HG02642 (cell line): ENCODE measurements around the gene VTCN1.
"Not testable (repeated sequence)": the region's sequence is repeated elsewhere in the genome, so short reads cannot be mapped to it uniquely, and the experiment has no call there.

Experiments used
- ATAC-seq: cut with Tn5 transposase; IDR thresholded peaks from one replicate; pipeline ENCODE4 v1.9.1; 2021; ENCODE audit warnings: mild to moderate bottlenecking; ENCODE audit not compliant: unreplicated experiment, poor library complexity

VTCN1 gene, protein sequence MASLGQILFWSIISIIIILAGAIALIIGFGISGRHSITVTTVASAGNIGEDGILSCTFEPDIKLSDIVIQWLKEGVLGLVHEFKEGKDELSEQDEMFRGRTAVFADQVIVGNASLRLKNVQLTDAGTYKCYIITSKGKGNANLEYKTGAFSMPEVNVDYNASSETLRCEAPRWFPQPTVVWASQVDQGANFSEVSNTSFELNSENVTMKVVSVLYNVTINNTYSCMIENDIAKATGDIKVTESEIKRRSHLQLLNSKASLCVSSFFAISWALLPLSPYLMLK

DNA sequence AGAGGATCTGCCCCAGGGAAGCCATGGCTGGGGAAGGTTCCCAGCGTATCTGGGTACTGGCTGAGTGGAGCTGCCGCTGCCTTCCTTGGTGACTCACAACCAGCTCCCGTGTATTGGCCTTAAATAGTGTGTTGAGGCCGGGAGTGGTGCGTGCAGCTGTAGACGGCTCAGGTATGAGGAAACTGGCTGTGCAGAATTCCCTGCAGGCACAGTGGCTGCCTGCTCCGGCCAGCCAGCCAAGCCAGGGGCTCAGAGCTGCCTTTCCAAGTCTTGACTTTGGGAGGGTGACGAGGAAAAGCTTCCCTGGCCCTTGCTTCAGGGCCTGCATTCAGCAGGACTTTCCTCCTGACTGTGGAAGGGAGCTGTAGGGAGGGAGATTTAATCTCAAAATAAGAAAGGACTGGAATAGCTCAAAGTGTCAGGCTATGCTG, at the start of gene VTCN1:
VTCN1 (minus strand) TSS at position 97 of the 431 bp plus-strand sequence; CDS start at position 25, 72 bp downstream.
- ATAC-seq, result no peak

- ATAC-seq, result no peak
Measured at GRCh38 chr1:117258791-117259190, 48.1 kb upstream of the VTCN1 start.

DNA sequence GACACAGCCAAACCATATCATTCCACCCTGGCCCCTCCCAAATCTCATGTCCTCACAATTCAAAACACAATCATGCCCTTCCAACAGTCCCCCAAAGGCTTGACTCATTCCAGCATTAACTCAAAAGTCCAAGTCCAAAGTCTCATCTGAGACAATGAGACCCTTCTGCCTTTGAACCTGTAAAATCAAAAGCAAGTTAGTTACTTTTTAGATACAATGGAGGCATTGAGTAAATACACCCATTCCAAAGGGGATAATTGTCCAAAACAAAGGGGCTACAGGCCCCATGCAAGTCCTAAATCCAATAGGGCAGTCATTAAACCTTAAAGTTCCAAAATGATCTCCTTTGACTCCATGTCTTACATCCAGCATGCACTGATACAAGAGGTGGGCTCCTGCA, 47.3 kb upstream of the VTCN1 start:
- ATAC-seq, result not testable (repeated sequence)

DNA sequence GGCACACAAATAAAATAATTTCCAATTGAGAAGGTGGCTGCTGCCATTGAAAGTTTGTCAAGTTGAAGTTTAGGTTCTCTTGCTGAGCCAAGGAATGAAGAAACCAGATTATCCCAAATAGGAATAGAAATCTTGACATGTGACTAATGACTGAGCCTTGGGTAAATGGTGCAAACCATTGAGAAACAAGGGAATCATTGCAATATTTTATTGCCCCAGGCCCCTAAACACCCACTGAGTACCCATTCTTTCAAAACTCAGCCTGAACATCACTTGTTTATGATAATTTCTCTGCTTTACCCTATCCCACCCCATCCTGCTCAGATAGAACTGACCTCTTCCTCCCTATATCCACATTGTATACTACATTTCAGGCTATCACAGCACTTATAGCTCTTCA, 46.6 kb upstream of the VTCN1 start:
- no peak for ATAC-seq

DNA sequence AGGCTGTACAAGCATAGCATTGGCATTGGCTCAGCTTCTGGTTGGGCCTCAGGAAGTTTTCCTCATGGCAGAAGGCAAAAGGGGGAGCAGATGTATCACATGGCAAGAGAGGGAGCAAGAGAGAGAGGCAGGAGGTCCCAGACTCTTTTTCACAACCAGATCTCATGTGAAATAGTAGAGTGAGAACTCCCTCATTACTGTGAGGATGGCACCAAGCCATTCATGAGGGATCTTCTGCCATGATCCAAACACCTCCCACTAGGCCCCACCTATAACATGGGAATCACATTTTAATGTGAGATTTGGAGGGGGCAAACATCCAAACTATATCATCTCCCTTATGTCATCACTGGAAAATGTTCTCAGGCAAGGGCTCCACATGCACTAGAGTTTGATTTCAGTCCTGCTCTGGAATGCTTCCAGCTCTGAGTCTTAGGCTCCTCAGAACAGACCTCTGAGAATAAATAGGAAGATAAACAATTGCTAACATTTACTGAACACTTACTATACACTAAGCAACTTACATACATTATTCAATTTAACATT, 39.4 kb upstream of the VTCN1 start:
- no peak for ATAC-seq

DNA sequence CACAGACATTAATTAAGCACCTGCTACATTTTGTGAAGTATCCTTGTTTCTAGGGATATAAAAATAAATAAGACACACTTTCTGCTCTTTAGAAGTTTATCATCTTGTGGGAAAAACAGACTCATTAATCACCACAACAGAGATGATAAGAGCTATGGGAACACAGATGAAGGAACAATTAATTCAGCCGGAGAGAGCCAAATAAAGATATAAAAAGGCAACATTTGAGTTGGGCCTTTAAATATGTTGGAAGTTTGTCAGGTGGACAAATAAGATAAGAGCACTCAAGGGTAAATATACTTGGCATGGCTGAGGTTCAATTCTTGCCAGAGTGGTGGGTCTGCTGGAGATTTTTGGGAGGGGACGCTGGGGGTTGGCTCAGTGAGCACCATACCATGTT, 34.2 kb upstream of the VTCN1 start:
- ATAC-seq, result no peak

DNA sequence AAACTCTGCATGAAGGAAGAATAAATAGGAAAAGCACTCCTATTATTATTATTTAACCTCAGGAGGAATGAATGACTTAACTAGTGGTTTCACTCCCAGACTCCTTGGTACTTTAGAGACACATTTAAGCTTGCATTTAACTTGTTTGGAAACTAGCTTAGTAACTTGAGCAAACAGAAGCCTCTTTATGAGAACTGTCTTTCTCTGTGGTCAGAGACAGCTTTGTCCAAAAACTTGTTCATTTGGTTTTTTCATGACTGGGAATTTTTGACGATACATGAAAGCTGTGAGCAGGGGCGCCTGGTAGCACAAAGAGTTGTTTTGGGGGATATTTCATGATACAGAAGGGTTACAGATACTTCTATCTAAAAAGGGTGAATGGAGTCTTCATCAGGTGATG, 33.6 kb upstream of the VTCN1 start:
- no peak for ATAC-seq

- ATAC-seq, result no peak
Measured at GRCh38 chr1:117241512-117241911, 30.8 kb upstream of the VTCN1 start.

DNA sequence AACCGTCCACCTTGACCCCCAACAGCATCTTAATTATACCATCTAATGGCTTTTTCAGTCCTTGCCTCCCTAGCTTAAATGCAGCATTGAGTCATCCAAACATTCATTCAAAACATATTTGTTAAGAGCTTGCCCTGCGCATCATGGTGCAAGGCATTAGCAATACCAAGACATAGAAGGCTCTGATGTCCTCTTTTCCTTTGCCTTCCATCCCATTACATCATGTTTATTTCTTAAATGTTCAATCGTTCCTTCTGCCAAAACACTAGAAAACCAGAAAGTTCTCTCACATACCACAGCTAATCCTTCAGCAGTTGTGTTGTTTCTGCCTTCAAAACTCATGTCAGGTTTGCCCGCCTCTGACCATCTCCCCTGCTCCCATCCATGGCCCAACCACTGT, 29.8 kb upstream of the VTCN1 start:
- no peak for ATAC-seq

DNA sequence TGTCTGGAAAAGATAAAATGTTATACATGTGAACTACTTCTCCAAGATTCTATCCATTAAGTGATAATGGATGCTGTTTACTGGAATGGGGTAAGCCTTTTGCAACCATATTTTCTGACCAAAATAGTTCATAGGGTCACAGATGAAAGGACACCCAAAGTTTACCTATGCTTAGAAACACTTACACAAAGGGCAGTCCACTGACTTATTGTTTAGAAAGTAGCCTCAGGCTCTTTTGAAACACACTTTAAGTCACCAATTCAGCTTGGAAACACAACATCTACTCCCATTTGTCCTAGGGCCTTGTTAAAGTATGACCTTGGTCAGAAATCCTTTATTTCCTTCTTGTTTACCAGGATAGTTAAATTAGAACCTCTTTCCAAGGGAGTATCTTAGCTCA, 28.7 kb upstream of the VTCN1 start:
- no peak for ATAC-seq

- ATAC-seq, result no peak
Measured at GRCh38 chr1:117237726-117238381, 27.1 kb upstream of the VTCN1 start.

- ATAC-seq, result no peak
Measured at GRCh38 chr1:117235863-117236465, 25.2 kb upstream of the VTCN1 start.

DNA sequence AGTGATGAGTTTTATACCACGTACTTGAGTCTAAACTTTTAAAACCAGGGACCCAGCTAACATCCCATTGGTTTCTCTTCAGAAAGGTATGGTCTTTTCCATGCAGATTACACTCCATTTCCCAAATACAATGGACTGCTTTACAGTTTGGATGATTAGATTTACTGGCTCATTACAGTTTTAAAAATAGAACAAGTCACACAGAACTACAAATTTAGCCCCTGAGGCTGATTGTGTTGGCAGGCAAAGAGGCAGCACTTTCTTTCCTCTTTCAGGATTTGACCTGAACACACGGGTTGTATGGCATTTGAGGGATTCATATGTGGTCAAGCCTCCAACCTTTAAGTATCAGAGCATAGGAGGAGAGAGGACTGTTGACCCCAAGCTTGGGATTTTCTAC, 21.8 kb upstream of the VTCN1 start:
- no peak for ATAC-seq

DNA sequence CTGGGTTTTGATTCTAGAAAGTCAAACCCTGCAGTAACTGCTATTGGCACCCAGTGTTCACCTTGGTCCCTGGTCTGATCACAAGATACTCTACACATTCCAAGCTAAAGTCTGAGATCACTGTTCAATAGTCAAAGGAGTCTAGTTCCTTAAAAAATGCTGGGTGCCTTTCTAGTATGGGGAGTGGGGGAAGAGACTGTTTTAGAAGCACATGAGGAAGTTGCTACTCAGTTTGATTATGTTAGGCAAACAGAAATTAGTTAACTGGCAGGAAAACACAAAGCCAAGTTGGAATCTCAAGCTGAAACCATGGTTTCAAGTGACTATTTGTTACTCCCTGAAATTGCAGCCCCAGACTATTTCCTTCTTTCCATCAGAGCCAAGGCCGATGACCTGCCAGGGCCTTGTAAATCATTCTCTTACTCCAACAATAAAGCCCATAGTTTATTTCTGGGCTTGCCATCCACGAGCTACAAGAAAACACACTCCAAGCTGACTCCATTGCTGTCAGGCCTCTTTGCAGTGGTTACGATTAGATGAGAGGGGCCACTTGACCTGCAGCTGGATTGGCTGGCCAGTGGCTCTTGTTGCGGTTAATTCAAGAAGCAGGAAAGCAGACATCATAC, 21.1 kb upstream of the VTCN1 start:
- ATAC-seq, result no peak

DNA sequence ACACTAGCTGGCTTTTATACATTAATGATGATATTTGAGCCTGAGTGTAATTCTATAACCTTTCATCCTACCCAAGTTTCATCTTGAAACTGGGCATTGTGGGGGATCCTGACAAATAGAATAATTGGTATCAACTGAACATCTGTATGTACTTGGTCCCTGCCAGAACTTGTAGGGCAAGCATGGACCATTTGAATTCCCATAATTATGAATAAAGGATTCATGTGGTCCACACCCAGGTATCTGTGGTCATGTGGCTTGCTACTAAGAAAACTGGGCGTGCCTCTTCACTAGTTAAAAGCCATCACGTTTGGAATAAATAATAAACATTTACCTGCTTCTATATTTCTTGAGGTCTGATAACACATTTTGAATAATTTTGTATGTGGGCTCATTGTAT, 20.6 kb upstream of the VTCN1 start:
- no peak for ATAC-seq

- ATAC-seq, result no peak
Measured at GRCh38 chr1:117229217-117229616, 18.5 kb upstream of the VTCN1 start.

GRCh38 chr1:117225931-117226330, 15.2 kb upstream of the VTCN1 start:
- no peak for ATAC-seq

- ATAC-seq, result no peak
Measured at GRCh38 chr1:117216718-117217117, 6.0 kb upstream of the VTCN1 start.

GRCh38 chr1:117215733-117216462, 5.2 kb upstream of the VTCN1 start:
- no peak for ATAC-seq

DNA sequence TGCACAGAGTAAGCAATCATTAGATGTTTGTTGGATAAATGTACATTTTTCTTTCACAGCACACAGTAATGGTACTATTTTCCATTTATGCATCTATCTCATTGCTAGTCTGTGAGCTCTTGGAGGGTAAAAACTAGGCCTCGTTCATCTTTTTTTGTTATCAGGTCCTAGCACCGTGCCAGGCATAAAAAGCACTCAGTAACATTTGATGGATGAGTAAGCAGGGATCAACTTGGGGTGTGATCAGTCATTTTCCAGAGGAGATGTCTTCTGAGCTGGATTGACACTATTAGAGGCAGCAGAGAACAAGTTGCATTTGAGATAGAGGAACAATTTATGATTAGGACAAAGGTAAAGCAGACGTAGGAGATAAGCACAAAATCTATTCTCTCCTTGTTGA, 4.3 kb upstream of the VTCN1 start:
- ATAC-seq, result no peak
